Gastrocnemius medialis (tissue), 4 donors: ENCODE measurements around the gene OR10H4. TPM values are rescaled to one million over a fixed set of nuclear protein-coding genes. Genes with fewer than 3 reads are reported as not detected.
"Not testable (repeated sequence)": the region's sequence is repeated elsewhere in the genome, so short reads cannot be mapped to it uniquely, and the experiment has no call there.

Source experiments
- ATAC-seq, 2 donors: fragments of 150-250 bp; one replicate each; pipeline ENCODE4 v1.9.1; 2016
- DNase-seq, 2 donors: peaks; one replicate each; pipeline ENCODE4 v3.0.0-alpha.2; 2019
- H3K27ac ChIP-seq, 4 donors: fragments of 200-600 bp; sonication (generic); 1 replicate in 1 of 4; 2 replicates in 3 of 4; pipeline ENCODE4 v1.5.1; 2016 to 2018; ENCODE audit warnings: mild to moderate bottlenecking in 2 of 4, moderate library complexity in 1 of 4
- H3K27me3 ChIP-seq, 3 donors: fragments of 200-600 bp; sonication (generic) in 2 of 3; 1 replicate in 1 of 3; 2 replicates in 2 of 3; pipeline versions ENCODE4 v1.5.1 to v1.6.0; 2016 to 2019; ENCODE audit warnings: mild to moderate bottlenecking in 1 of 3, moderate library complexity in 1 of 3
- H3K36me3 ChIP-seq, 2 donors: fragments of 200-600 bp; sonication (generic) in 1 of 2; one replicate each; pipeline ENCODE4 v1.5.1; 2017 to 2018
- H3K4me1 ChIP-seq, 2 donors: fragments of 200-600 bp; sonication (generic) in 1 of 2; one replicate each; pipeline ENCODE4 v1.5.1; 2016 to 2017; ENCODE audit warnings: mild to moderate bottlenecking in 2 of 2
- H3K4me3 ChIP-seq, 4 donors: fragments of 200-600 bp; sonication (generic) in 3 of 4; 1 replicate in 1 of 4; 2 replicates in 3 of 4; pipeline ENCODE4 v1.5.1; 2016 to 2019; ENCODE audit warnings: mild to moderate bottlenecking in 2 of 4
- H3K9me3 ChIP-seq, 3 donors: fragments of 200-600 bp; sonication (generic) in 2 of 3; 1 replicate in 1 of 3; 2 replicates in 2 of 3; pipeline ENCODE4 v1.5.1; 2016 to 2019
- POLR2A ChIP-seq, 2 donors: fragments of 450-650 bp; IDR thresholded peaks; one replicate each; pipeline ENCODE4 v1.6.1; 2017; ENCODE audit warnings: antibody characterized with exemption in 2 of 2, mild to moderate bottlenecking in 2 of 2, moderate library complexity in 2 of 2
- in situ Hi-C, 4 donors: fragments of 200-750 bp; cut with MboI; loops; one replicate each; pipeline versions ENCODE4 v1.15.0 to v1.8.0; 2017; ENCODE audit warnings: low sequenced_read_pairs in 4 of 4
- intact Hi-C: fragments of 100-400 bp; cut with DNase I; formaldehyde crosslinking; loops from one replicate; pipeline ENCODE4 v1.15.1; 2023; ENCODE audit warnings: low total_unique reads
- total RNA-seq, 4 donors: library from RNA; depleted of rRNA; stranded (reverse); fragments of >200 nt; gene quantifications; one replicate each; pipeline versions ENCODE4 v1.1.0 to v1.2.3, GENCODE V29; 2016
- TF ChIP-seq, protein P1 (sequence below), 5 experiments: fragments of 450-650 bp in 3 of 5; fragments of 200-600 bp in 2 of 5; sonication (generic) in 2 of 5; IDR thresholded peaks in 4 of 5; conservative IDR thresholded peaks in 1 of 5; 1 replicate in 4 of 5; 2 replicates in 1 of 5; pipeline ENCODE4 v1.5.1; 2016 to 2019; ENCODE audit warnings: antibody characterized with exemption in 5 of 5, mild to moderate bottlenecking in 3 of 5, moderate library complexity in 3 of 5

Gene OR10H4
- total RNA-seq, 4 donors from 2014 or later: not detected

DNA sequence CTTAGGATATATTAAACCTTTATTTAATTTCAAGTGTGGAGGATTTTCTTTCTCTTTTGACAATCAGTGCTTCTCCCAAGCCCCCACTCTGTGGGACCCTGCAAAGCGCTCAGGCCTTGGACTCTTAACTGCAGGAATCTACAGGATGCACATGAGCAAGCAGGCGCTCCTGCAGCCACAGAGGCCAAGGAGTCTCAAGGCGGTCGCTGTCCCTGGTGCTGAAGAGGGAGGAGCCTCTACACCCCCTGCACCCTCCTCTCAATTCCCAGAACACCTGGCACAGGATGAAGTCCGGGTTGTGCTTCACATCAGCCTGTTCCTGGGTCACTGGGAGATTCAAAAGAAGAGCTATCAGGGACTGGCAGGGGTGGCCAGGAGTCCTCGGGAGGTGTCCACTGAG lies 13.5 kb downstream of the OR10H4 start:
- in situ Hi-C loops: no loop called here
- Histone ChIP-seq H3K4me3 (no peak overlapping the region), H3K36me3 (no peaks in the 10 kb centered on the region), H3K27ac (no peak overlapping the region), H3K9me3 (no peaks in the 10 kb centered on the region), H3K4me1 (no peaks in the 10 kb centered on the region), H3K27me3 (no peaks in the 10 kb centered on the region)
- intact Hi-C loops: no loop called here
- DNase-seq (no peak), ATAC-seq (no peak)
- no peak for TF ChIP-seq POLR2A (IDR thresholded peaks at IDR 0.05)
- TF ChIP-seq, protein P1, sequence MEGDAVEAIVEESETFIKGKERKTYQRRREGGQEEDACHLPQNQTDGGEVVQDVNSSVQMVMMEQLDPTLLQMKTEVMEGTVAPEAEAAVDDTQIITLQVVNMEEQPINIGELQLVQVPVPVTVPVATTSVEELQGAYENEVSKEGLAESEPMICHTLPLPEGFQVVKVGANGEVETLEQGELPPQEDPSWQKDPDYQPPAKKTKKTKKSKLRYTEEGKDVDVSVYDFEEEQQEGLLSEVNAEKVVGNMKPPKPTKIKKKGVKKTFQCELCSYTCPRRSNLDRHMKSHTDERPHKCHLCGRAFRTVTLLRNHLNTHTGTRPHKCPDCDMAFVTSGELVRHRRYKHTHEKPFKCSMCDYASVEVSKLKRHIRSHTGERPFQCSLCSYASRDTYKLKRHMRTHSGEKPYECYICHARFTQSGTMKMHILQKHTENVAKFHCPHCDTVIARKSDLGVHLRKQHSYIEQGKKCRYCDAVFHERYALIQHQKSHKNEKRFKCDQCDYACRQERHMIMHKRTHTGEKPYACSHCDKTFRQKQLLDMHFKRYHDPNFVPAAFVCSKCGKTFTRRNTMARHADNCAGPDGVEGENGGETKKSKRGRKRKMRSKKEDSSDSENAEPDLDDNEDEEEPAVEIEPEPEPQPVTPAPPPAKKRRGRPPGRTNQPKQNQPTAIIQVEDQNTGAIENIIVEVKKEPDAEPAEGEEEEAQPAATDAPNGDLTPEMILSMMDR (IDR thresholded peaks at IDR 0.05 in 4 of 5, conservative IDR thresholded peaks at IDR 0.05 in 1 of 5): no peak

- no peak for ATAC-seq
- intact Hi-C loops: no loop called here
Measured at GRCh38 chr19:15964231-15964630, 15.4 kb downstream of the OR10H4 start.

GRCh38 chr19:15971224-15971780 lies 22.5 kb downstream of the OR10H4 start:
- in situ Hi-C loops: no loop called here
- Histone ChIP-seq H3K27ac (no peak overlapping the region), H3K4me3 (no peak overlapping the region), H3K9me3 (no peaks in the 10 kb centered on the region), H3K36me3 (no peaks in the 10 kb centered on the region), H3K4me1 (no peaks in the 10 kb centered on the region), H3K27me3 (no peaks in the 10 kb centered on the region)
- TF ChIP-seq, protein P1 (IDR thresholded peaks at IDR 0.05 in 4 of 5, conservative IDR thresholded peaks at IDR 0.05 in 1 of 5): no peak
- DNase-seq: no peak
- ATAC-seq: no peak
- intact Hi-C loops: no loop called here

More at GRCh38 chr19:15964231-15964630, 15.4 kb downstream of the OR10H4 start:
- Histone ChIP-seq H3K4me1 (no peaks in the 10 kb centered on the region), H3K36me3 (no peaks in the 10 kb centered on the region), H3K4me3 (no peak overlapping the region), H3K27ac (no peak overlapping the region), H3K27me3 (no peaks in the 10 kb centered on the region), H3K9me3 (no peaks in the 10 kb centered on the region)
- TF ChIP-seq POLR2A (IDR thresholded peaks at IDR 0.05): no peak
- TF ChIP-seq, protein P1 (IDR thresholded peaks at IDR 0.05 in 4 of 5, conservative IDR thresholded peaks at IDR 0.05 in 1 of 5): no peak
- in situ Hi-C loops: no loop called here
- DNase-seq: no peak

- H3K36me3 ChIP-seq, ATAC-seq, intact Hi-C loops, H3K4me1 ChIP-seq, in situ Hi-C loops, DNase-seq, H3K27ac ChIP-seq, H3K4me3 ChIP-seq, H3K27me3 ChIP-seq, H3K9me3 ChIP-seq: not testable (repeated sequence)
Measured at GRCh38 chr19:15972043-15972442, 23.2 kb downstream of the OR10H4 start.

- H3K9me3 ChIP-seq: no peaks in the 10 kb centered on the region
- intact Hi-C loops: no loop called here
Measured at GRCh38 chr19:15974856-15975255, 26.0 kb downstream of the OR10H4 start.

More at GRCh38 chr19:15974856-15975255, 26.0 kb downstream of the OR10H4 start:
- Histone ChIP-seq H3K27me3 (peaks cover 0 to 5% (median 0%) of the 10 kb centered on the region in 3 donors), H3K36me3 (no peaks in the 10 kb centered on the region), H3K4me3 (no peak overlapping the region), H3K4me1 (no peaks in the 10 kb centered on the region), H3K27ac (no peak overlapping the region)
- TF ChIP-seq, protein P1 (IDR thresholded peaks at IDR 0.05 in 4 of 5, conservative IDR thresholded peaks at IDR 0.05 in 1 of 5): no peak
- TF ChIP-seq POLR2A (IDR thresholded peaks at IDR 0.05): no peak
- in situ Hi-C loops: no loop called here
- no peak for ATAC-seq
- DNase-seq: no peak
